NT2/D1 (cell line): ENCODE measurements around the gene PDZD8.

Experiments used
- SUZ12 ChIP-seq: IDR thresholded peaks from 2 replicates; pipeline ENCODE4 v1.6.1; 2011; ENCODE audit not compliant: insufficient read length, insufficient read depth; ENCODE audit errors: extremely low read depth
- YY1 ChIP-seq: IDR thresholded peaks from 2 replicates; pipeline ENCODE4 v1.6.1; 2011; ENCODE audit not compliant: insufficient read length, insufficient read depth
- ZNF274 ChIP-seq: IDR thresholded peaks from 2 replicates; pipeline ENCODE4 v1.6.1; 2011; ENCODE audit warnings: mild to moderate bottlenecking, low read depth, low read length

GRCh38 chr10:117341061-117341460 is 34.2 kb downstream of the PDZD8 start:
- TF ChIP-seq YY1 (no peak), ZNF274 (no peak), SUZ12 (no peak)
